Vagina (tissue), 2 donors: ENCODE results near the gene PDE2A.

ENCODE experiments used
- POLR2A ChIP-seq, 2 donors: fragments of 450-650 bp; IDR thresholded peaks; one replicate each; pipeline ENCODE4 v1.6.1; 2017; ENCODE audit warnings: antibody characterized with exemption in 2 of 2, mild to moderate bottlenecking in 2 of 2, moderate library complexity in 2 of 2
- POLR2AphosphoS5 ChIP-seq, 2 donors: sonication (generic); formaldehyde crosslinking; IDR thresholded peaks; one replicate each; pipeline ENCODE4 v1.9.0; 2017; ENCODE audit warnings: antibody characterized with exemption in 2 of 2, mild to moderate bottlenecking in 2 of 2, low read depth in 1 of 2; ENCODE audit not compliant: insufficient read depth in 1 of 2
- TF ChIP-seq, protein P1 (sequence below), 3 experiments: fragments of 450-650 bp in 2 of 3; fragments of 200-600 bp in 1 of 3; sonication (generic) in 1 of 3; IDR thresholded peaks; one replicate each; pipeline ENCODE4 v1.5.1; 2017 to 2019; ENCODE audit warnings: antibody characterized with exemption in 3 of 3, mild to moderate bottlenecking in 2 of 3, moderate library complexity in 2 of 3

DNA sequence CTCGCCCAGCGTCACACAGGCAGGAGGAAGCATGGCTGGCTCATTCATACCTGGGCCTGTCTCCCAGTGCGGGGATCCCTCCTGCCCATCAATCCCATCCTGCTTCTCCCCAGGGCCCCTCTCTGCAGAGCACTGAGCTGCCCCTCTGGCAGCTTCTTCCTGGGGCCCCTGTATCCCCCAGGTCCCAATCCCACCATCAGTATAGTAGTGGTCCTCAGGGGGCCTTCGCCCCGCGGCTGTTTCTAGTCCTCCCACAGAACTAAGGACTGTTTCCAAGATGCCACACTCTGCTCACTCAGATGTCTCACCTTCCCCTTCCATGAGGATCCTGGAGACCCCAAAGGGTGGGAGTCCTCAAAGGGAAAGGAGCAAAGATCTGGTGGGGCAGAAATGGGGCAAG, 97.6 kb downstream of the PDE2A start:
- TF ChIP-seq, protein P1, sequence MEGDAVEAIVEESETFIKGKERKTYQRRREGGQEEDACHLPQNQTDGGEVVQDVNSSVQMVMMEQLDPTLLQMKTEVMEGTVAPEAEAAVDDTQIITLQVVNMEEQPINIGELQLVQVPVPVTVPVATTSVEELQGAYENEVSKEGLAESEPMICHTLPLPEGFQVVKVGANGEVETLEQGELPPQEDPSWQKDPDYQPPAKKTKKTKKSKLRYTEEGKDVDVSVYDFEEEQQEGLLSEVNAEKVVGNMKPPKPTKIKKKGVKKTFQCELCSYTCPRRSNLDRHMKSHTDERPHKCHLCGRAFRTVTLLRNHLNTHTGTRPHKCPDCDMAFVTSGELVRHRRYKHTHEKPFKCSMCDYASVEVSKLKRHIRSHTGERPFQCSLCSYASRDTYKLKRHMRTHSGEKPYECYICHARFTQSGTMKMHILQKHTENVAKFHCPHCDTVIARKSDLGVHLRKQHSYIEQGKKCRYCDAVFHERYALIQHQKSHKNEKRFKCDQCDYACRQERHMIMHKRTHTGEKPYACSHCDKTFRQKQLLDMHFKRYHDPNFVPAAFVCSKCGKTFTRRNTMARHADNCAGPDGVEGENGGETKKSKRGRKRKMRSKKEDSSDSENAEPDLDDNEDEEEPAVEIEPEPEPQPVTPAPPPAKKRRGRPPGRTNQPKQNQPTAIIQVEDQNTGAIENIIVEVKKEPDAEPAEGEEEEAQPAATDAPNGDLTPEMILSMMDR (IDR thresholded peaks at IDR 0.05): no peak
- TF ChIP-seq POLR2AphosphoS5 (IDR thresholded peaks at IDR 0.05; ENCODE audit: insufficient read depth in 1 of 2, low read depth in 1 of 2) (no peak), POLR2A (IDR thresholded peaks at IDR 0.05) (no peak)
